Gastrocnemius medialis (tissue), 4 donors: ENCODE measurements around the gene FLNC.

Source experiments
- CTCF ChIP-seq, 5 experiments: fragments of 450-650 bp in 3 of 5; fragments of 200-600 bp in 2 of 5; sonication (generic) in 2 of 5; IDR thresholded peaks in 4 of 5; conservative IDR thresholded peaks in 1 of 5; 1 replicate in 4 of 5; 2 replicates in 1 of 5; pipeline ENCODE4 v1.5.1; 2016 to 2019; ENCODE audit warnings: antibody characterized with exemption in 5 of 5, mild to moderate bottlenecking in 3 of 5, moderate library complexity in 3 of 5
- POLR2A ChIP-seq, 2 donors: fragments of 450-650 bp; IDR thresholded peaks; one replicate each; pipeline ENCODE4 v1.6.1; 2017; ENCODE audit warnings: antibody characterized with exemption in 2 of 2, mild to moderate bottlenecking in 2 of 2, moderate library complexity in 2 of 2

GRCh38 chr7:128790315-128791041 is 39.7 kb upstream of the FLNC start:
- no peak for TF ChIP-seq POLR2A (IDR thresholded peaks at IDR 0.05)
- no peak for TF ChIP-seq CTCF (IDR thresholded peaks at IDR 0.05 in 4 of 5, conservative IDR thresholded peaks at IDR 0.05 in 1 of 5)
